Activated CD4-positive, alpha-beta memory T cell treated with anti-CD3 and anti-CD28 coated beads for 36 hours (primary cell): ENCODE measurements around the gene PLCL2. TPM values are rescaled to one million over a fixed set of nuclear protein-coding genes. Genes with fewer than 3 reads are reported as not detected.

Experiments
- CTCF ChIA-PET: fragments of 350-600 bp; sonication (Branson Sonifier 250); formaldehyde crosslinking; loops from one replicate; lab custom pipeline; 2021; ENCODE audit warnings: antibody characterized with exemption, inconsistent platforms; lab: Charles Lee
- POLR2A ChIA-PET: fragments of 350-600 bp; sonication (Branson Sonifier 250); formaldehyde crosslinking; loops from one replicate; lab custom pipeline; 2021; ENCODE audit warnings: antibody characterized with exemption; lab: Charles Lee
- DNase-seq: peaks from one replicate; pipeline ENCODE4 v3.0.0-alpha.2; 2020
- H3K27ac Mint-ChIP-seq: one replicate; pipeline ENCODE4 v1.8.0; 2021; ENCODE audit warnings: mixed read lengths
- H3K27me3 Mint-ChIP-seq: one replicate; pipeline ENCODE4 v1.8.0; 2021; ENCODE audit warnings: mixed read lengths
- H3K36me3 Mint-ChIP-seq: one replicate; pipeline ENCODE4 v1.8.0; 2021; ENCODE audit warnings: mixed read lengths
- H3K4me1 Mint-ChIP-seq: one replicate; pipeline ENCODE4 v1.8.0; 2021; ENCODE audit warnings: low read depth, mixed read lengths
- H3K4me3 Mint-ChIP-seq: one replicate; pipeline ENCODE4 v1.8.0; 2021; ENCODE audit warnings: mild to moderate bottlenecking, mixed read lengths
- H3K9me3 Mint-ChIP-seq: one replicate; pipeline ENCODE4 v1.8.0; 2021; ENCODE audit warnings: mixed read lengths
- intact Hi-C: fragments of 100-400 bp; cut with micrococcal nuclease; formaldehyde crosslinking; loops from one replicate; pipeline ENCODE4 v1.15.1; 2023
- total RNA-seq, 2 experiments: library from RNA; stranded (reverse); gene quantifications; one replicate each; pipeline ENCODE4 v1.2.3, GENCODE V29; 2021

The PLCL2 gene
- total RNA-seq, 2 experiments from 2014 or later: 16.7 to 17.1 TPM

DNA sequence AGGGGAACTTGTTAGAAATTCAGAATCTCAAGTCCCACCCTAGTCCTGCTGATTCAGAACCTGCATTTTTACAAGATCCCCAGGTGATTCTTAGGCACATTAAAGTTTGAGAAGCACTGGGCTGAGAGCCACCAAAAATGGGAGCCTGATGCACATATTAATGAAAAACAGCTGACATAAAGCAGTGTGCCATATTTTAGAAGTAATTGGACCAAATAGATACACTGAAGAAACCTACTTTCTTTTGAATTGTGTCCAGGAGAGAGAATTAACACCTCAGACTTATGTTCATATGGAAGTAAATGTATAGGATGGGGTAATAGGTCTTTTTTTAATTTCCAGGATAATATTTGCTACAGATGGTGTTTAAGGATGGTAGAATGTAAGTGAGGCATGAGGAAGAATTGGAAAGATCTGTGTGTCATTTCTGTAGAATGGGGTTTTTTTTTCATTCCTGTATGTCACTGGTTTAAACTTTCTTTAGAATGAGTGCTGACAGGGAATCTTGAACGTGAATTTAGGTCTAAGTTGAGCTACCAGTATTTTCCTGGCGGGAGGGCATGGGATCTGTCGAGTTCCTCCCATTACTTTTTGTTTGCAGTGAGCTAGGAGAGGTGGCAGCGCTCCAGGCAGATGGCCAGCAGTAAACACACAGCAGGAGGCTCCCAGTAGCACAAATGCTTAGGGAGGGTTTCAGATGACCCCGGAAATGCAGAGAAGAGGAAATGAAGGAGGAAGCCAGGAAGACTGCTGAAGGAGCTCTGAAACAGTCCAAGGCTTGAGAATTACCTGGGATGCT is 185.6 kb downstream of the PLCL2 start:
- Mint-ChIP-seq H3K27ac (peak overlapping the region; percentile 7), H3K36me3 (peaks cover 30% of the 10 kb centered on the region), H3K4me1 (peaks cover 28% of the 10 kb centered on the region), H3K9me3 (no peaks in the 10 kb centered on the region), H3K27me3 (no peaks in the 10 kb centered on the region), H3K4me3 (no peak overlapping the region)
- DNase-seq: no peak
- ChIA-PET POLR2A (no interaction called here), CTCF (no interaction called here)
- intact Hi-C loops: loop anchor here (5.0 kb wide), 1 partner anchor 38 kb away; no protein-coding TSS in a partner anchor

DNA sequence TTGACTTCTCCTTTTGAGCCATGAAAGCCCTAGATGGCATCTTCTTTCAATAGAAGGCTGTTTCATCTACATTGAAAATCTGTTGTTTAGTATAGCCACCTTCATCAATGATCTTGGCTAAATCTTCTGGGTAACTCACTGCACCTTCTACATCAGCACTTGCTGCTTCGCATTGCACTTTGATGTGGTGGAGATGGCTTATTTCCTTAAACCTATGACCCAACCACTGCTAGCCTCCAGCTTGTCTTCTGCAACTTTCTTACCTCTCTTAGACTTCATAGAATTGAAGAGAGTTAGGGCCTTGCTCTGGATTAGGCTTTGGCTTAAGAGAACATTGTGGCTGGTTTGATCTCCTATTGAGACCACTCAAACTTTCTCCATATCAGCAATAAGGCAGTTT is 189.8 kb downstream of the PLCL2 start:
- intact Hi-C loops: loop anchor here (5.0 kb wide), 1 partner anchor 42 kb away; no protein-coding TSS in a partner anchor
- Mint-ChIP-seq H3K4me3 (no peak overlapping the region), H3K27me3 (no peaks in the 10 kb centered on the region), H3K27ac (peak overlapping the region; percentile 20), H3K4me1 (peaks cover 46% of the 10 kb centered on the region), H3K9me3 (no peaks in the 10 kb centered on the region), H3K36me3 (peaks cover 32% of the 10 kb centered on the region)
- peak; percentile 24 for DNase-seq
- ChIA-PET POLR2A (no interaction called here), CTCF (interaction anchor here (1.2 kb wide), 1 partner anchor 191 kb away, joined by 4 read pairs; no protein-coding TSS in a partner anchor)

- no peak for DNase-seq
- intact Hi-C loops: no loop called here
- Mint-ChIP-seq H3K36me3 (peaks cover 27% of the 10 kb centered on the region), H3K4me3 (no peak overlapping the region), H3K9me3 (no peaks in the 10 kb centered on the region), H3K27ac (no peak overlapping the region), H3K27me3 (no peaks in the 10 kb centered on the region), H3K4me1 (peaks cover 47% of the 10 kb centered on the region)
- ChIA-PET POLR2A (no interaction called here), CTCF (interaction anchor here (1.2 kb wide), 1 partner anchor 191 kb away, joined by 4 read pairs; no protein-coding TSS in a partner anchor)
Observed at GRCh38 chr3:17075358-17075757, 190.6 kb downstream of the PLCL2 start.

DNA sequence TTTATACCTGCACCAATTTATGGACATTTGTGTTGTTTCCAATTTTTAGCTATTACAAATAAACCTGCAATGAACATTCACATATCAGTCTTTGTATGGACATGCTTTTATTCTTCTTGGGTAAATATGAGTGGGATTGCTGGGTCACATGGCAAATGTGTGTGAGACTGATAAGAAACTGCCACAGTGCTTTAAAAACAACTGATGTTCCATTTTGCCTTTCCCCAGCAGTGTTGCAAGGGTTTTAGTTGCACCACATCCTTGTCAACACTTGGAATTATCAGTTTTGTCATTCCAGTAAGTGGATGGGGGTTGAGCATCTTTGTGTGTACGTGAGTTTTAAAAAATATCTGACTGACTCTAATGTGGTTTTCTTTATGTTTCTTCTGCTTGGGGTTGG is 191.2 kb downstream of the PLCL2 start:
- no peak for DNase-seq
- ChIA-PET POLR2A (no interaction called here), CTCF (no interaction called here)
- Mint-ChIP-seq H3K4me1 (peaks cover 43% of the 10 kb centered on the region), H3K27ac (no peak overlapping the region), H3K9me3 (no peaks in the 10 kb centered on the region), H3K4me3 (no peak overlapping the region), H3K36me3 (peaks cover 24% of the 10 kb centered on the region), H3K27me3 (no peaks in the 10 kb centered on the region)
- intact Hi-C loops: no loop called here

DNA sequence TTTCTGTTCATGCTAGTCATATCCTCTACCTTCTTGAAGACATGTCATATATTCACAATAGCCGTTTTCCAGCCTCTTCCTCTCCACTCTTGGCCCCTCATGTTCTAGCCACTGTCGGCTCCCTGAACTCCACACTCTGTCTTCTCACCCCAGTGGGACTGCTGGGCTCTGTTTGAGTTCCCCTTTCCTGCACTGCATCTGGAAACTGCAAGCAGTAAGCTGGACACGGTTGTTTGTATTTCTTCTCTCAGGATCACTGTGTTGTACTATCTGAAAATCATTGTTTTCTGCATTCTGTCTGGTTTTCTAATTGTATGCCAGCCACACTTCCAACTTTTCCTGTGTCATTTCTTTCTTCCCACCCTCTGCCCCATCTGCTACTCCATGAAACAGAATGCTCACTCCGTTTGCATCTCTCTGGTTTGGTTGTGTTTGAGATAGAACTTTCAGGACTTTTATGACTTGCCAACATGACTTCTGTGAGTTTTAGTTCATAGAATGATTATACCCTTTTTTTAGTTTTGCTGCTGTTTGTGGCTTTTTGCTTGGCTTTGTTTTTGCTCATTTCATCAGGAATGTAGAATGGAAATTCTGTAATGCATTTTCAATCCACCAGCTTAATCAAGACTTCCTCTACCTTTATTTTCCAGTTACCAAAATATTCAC is 192.3 kb downstream of the PLCL2 start:
- Mint-ChIP-seq H3K27ac (no peak overlapping the region), H3K4me1 (peaks cover 45% of the 10 kb centered on the region), H3K36me3 (peaks cover 29% of the 10 kb centered on the region), H3K27me3 (no peaks in the 10 kb centered on the region), H3K9me3 (no peaks in the 10 kb centered on the region), H3K4me3 (no peak overlapping the region)
- no peak for DNase-seq
- ChIA-PET CTCF (no interaction called here), POLR2A (no interaction called here)
- intact Hi-C loops: no loop called here

DNA sequence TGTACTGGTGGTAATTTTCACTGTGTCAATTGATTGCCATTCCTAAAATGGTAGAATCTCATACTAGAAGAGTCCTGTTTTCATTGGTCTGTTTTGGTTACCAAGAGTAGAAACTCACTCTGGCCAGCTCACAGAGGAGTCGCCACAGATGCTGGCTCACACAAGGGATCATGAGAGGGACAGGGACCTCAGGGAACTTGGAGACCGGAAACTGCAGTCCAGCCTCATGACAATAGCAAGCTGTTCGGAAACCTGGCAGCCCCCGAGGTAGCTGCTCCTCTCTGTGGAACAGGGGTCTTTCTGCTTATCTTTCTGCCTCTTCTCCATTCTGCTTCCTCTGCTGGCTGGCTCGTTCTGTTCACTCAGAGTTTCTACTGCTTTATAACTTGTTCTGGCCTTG is 192.9 kb downstream of the PLCL2 start:
- intact Hi-C loops: no loop called here
- no peak overlapping the region for H3K4me3 Mint-ChIP-seq
- ChIA-PET CTCF (no interaction called here), POLR2A (no interaction called here)
- H3K27ac Mint-ChIP-seq: no peak overlapping the region
- peaks cover 45% of the 10 kb centered on the region for H3K4me1 Mint-ChIP-seq
- no peaks in the 10 kb centered on the region for H3K27me3 Mint-ChIP-seq
- no peaks in the 10 kb centered on the region for H3K9me3 Mint-ChIP-seq
- DNase-seq: no peak
- H3K36me3 Mint-ChIP-seq: peaks cover 31% of the 10 kb centered on the region

- no peak for DNase-seq
- Mint-ChIP-seq H3K4me3 (no peak overlapping the region), H3K4me1 (peaks cover 34% of the 10 kb centered on the region), H3K36me3 (peaks cover 39% of the 10 kb centered on the region), H3K9me3 (no peaks in the 10 kb centered on the region), H3K27me3 (no peaks in the 10 kb centered on the region), H3K27ac (no peak overlapping the region)
- ChIA-PET POLR2A (no interaction called here), CTCF (interaction anchor here (0.7 kb wide), 1 partner anchor 477 kb away, joined by 3 read pairs; no protein-coding TSS in a partner anchor)
- intact Hi-C loops: no loop called here
Observed at GRCh38 chr3:17078926-17079465, 194.2 kb downstream of the PLCL2 start.

DNA sequence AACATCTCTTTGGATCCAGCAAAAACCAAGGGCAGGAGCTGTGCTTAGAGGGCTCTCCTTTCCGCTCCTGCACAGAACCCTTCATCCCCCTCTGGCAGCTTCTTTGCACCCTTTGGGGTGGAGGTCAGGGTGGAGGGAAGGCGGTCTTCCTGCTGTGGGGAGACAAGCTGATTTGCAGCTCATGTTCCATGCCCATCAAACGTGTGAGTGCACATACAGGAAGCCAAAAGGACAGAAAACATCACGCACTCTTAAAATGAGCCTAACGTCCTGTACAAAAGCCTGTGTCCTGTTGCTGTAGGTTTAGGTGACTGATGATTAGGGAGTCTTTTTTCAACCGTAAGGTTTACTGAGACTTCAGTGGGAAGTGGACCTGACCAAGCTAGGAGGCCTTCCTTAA is 195.2 kb downstream of the PLCL2 start:
- peaks cover 25% of the 10 kb centered on the region for H3K4me1 Mint-ChIP-seq
- H3K9me3 Mint-ChIP-seq: no peaks in the 10 kb centered on the region
- intact Hi-C loops: no loop called here
- H3K27me3 Mint-ChIP-seq: no peaks in the 10 kb centered on the region
- H3K36me3 Mint-ChIP-seq: peaks cover 42% of the 10 kb centered on the region
- no peak overlapping the region for H3K27ac Mint-ChIP-seq
- H3K4me3 Mint-ChIP-seq: no peak overlapping the region
- DNase-seq: no peak
- CTCF ChIA-PET: no interaction called here
- POLR2A ChIA-PET: no interaction called here

DNA sequence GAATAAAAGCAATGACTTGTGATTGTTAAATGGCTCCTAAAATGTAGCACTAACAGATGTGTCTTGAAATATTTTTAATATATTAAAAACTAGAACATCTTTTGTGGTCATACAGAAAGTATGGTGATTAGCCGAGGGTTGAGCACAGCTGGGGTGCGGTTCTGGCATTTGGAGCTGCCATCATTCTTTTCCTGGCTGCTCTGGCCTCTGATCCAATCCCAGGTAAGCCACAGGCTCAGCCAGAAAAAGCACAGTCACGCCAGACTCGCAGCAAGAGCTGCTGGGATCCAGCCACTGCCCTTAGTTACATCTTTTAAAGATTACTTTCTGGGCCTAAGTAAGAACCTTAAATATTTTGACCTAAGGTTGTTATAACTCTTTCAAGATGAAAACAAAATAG is 196.8 kb downstream of the PLCL2 start:
- Mint-ChIP-seq H3K4me3 (no peak overlapping the region), H3K36me3 (peaks cover 37% of the 10 kb centered on the region), H3K4me1 (peaks cover 27% of the 10 kb centered on the region), H3K27ac (no peak overlapping the region), H3K27me3 (no peaks in the 10 kb centered on the region), H3K9me3 (no peaks in the 10 kb centered on the region)
- ChIA-PET CTCF (no interaction called here), POLR2A (interaction anchor here (0.6 kb wide), 2 partner anchors 76 to 140 kb away, joined by 3 to 4 read pairs; no protein-coding TSS in a partner anchor)
- intact Hi-C loops: no loop called here
- no peak for DNase-seq

DNA sequence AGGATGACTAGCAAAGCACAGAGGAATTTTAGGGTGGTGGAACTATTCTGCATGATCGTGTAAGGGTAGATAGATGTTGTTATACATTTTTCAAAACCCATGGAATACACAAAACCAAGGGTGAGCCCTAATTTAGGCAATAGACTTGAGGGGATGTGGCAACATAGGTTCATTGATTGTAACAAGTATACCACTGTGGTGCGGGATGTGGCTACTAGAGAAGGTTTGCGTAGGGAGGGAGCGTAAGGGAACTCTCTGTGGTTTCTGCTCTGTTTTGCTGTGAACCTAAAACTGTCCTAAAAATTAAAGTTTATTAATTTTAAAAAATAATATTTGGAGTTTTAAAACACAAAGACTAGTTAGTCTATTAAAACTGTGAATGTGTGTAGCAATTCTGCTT is 202.8 kb downstream of the PLCL2 start:
- Mint-ChIP-seq H3K36me3 (peaks cover 32% of the 10 kb centered on the region), H3K4me3 (no peak overlapping the region), H3K4me1 (peaks cover 30% of the 10 kb centered on the region), H3K9me3 (no peaks in the 10 kb centered on the region), H3K27me3 (no peaks in the 10 kb centered on the region), H3K27ac (no peak overlapping the region)
- DNase-seq: no peak
- POLR2A ChIA-PET: no interaction called here
- CTCF ChIA-PET: no interaction called here
- intact Hi-C loops: loop anchor here (5.0 kb wide), 2 partner anchors 65 to 145 kb away; no protein-coding TSS in a partner anchor

- Mint-ChIP-seq H3K27ac (no peak overlapping the region), H3K36me3 (peaks cover 30% of the 10 kb centered on the region), H3K4me3 (no peak overlapping the region), H3K27me3 (no peaks in the 10 kb centered on the region), H3K4me1 (peaks cover 30% of the 10 kb centered on the region), H3K9me3 (no peaks in the 10 kb centered on the region)
- ChIA-PET POLR2A (no interaction called here), CTCF (no interaction called here)
- intact Hi-C loops: loop anchor here (5.0 kb wide), 2 partner anchors 64 to 144 kb away; no protein-coding TSS in a partner anchor
- no peak for DNase-seq
Observed at GRCh38 chr3:17088017-17088416, 203.3 kb downstream of the PLCL2 start.
